ENCODE results near the gene DISC1.

GRCh38 chr1:231935856-231936255 lies 309.3 kb downstream of the DISC1 start:
- TF ChIP-seq CTCF (IDR thresholded peaks at IDR 0.05) (no peak), POLR2A (IDR thresholded peaks at IDR 0.05) (no peak)
